HepG2 (cell line): ENCODE data around the gene UNKL. TPM values are rescaled to one million over a fixed set of nuclear protein-coding genes. Genes with fewer than 3 reads are reported as not detected.

ENCODE experiments used
- ARID4A ChIP-seq: sonication (generic); formaldehyde crosslinking; IDR thresholded peaks from 2 replicates; pipeline ENCODE4 v1.5.0; 2020; ENCODE audit warnings: mild to moderate bottlenecking, missing genetic modification reagents, borderline replicate concordance
- FOXC1 ChIP-seq: sonication (generic); formaldehyde crosslinking; IDR thresholded peaks from 2 replicates; pipeline ENCODE4 v1.8.0; 2022; ENCODE audit warnings: mild to moderate bottlenecking, missing genetic modification reagents, borderline replicate concordance
- GZF1 ChIP-seq: sonication (generic); formaldehyde crosslinking; IDR thresholded peaks from 2 replicates; pipeline ENCODE4 v1.5.1; 2020; ENCODE audit warnings: mild to moderate bottlenecking, missing genetic modification reagents
- HNRNPL ChIP-seq: fragments of 200-400 bp; formaldehyde crosslinking; IDR thresholded peaks from 2 replicates; pipeline ENCODE4 v1.6.1; 2017; ENCODE audit warnings: mild to moderate bottlenecking, low read depth, low read length
- MEF2D ChIP-seq: sonication (generic); formaldehyde crosslinking; IDR thresholded peaks from 2 replicates; pipeline ENCODE4 v1.5.1; 2020; ENCODE audit warnings: mild to moderate bottlenecking, missing genetic modification reagents
- MIER3 ChIP-seq: IDR thresholded peaks from 2 replicates; pipeline ENCODE4 v1.6.1; 2016; ENCODE audit warnings: missing compliant biosample characterization, borderline replicate concordance
- POLR2G ChIP-seq: fragments of 200-400 bp; formaldehyde crosslinking; IDR thresholded peaks from 2 replicates; pipeline ENCODE4 v1.6.1; 2018; ENCODE audit warnings: mild to moderate bottlenecking, low read depth, low read length, moderate library complexity
- RARA ChIP-seq: IDR thresholded peaks from 2 replicates; pipeline ENCODE4 v1.6.1; 2016; ENCODE audit warnings: missing genetic modification reagents, missing compliant biosample characterization
- RBFOX2 ChIP-seq: fragments of 200-400 bp; formaldehyde crosslinking; IDR thresholded peaks from 2 replicates; pipeline ENCODE4 v1.6.1; 2017; ENCODE audit warnings: low read depth, mild to moderate bottlenecking, low read length
- STAG1 ChIP-seq: sonication (generic); formaldehyde crosslinking; IDR thresholded peaks from 2 replicates; pipeline ENCODE4 v1.4.0; 2020; ENCODE audit warnings: missing genetic modification reagents
- TEAD2 ChIP-seq: sonication (generic); formaldehyde crosslinking; IDR thresholded peaks from 2 replicates; pipeline ENCODE4 v1.9.0; 2021; ENCODE audit warnings: missing genetic modification reagents
- ZFP1 ChIP-seq: IDR thresholded peaks from 2 replicates; pipeline ENCODE4 v1.6.1; 2016
- ZNF180 ChIP-seq: sonication (generic); formaldehyde crosslinking; IDR thresholded peaks from 2 replicates; pipeline ENCODE4 v1.4.0; 2020; ENCODE audit warnings: low read depth, missing genetic modification reagents, borderline replicate concordance
- ZNF263 ChIP-seq: sonication (generic); formaldehyde crosslinking; IDR thresholded peaks from 2 replicates; pipeline ENCODE4 v1.4.0; 2020; ENCODE audit warnings: missing genetic modification reagents
- ZNF383 ChIP-seq: sonication (generic); formaldehyde crosslinking; IDR thresholded peaks from 2 replicates; pipeline ENCODE4 v1.4.0; 2020; ENCODE audit warnings: missing genetic modification reagents, mild to moderate bottlenecking, borderline replicate concordance
- ZNF501 ChIP-seq: sonication (generic); formaldehyde crosslinking; IDR thresholded peaks from 2 replicates; pipeline ENCODE4 v1.5.1; 2020; ENCODE audit warnings: mild to moderate bottlenecking, moderate library complexity, missing genetic modification reagents
- ZNF567 ChIP-seq: sonication (generic); formaldehyde crosslinking; IDR thresholded peaks from 2 replicates; pipeline ENCODE4 v1.8.1; 2023; ENCODE audit warnings: mild to moderate bottlenecking, missing genetic modification reagents, borderline replicate concordance
- ZNF792 ChIP-seq: IDR thresholded peaks from 2 replicates; pipeline ENCODE4 v1.6.1; 2016
- polyA plus RNA-seq, 8 experiments: library from polyadenylated mRNA; depleted of rRNA in 3 of 8; stranded (reverse) in 7 of 8; unstranded in 1 of 8; fragments of >200 nt; fragmentation: Illumina TruSeq in 4 of 8; extraction: Trizol in 4 of 8; gene quantifications; 2 replicates each; pipeline versions ENCODE4 v1.2.1 to v1.2.3, GENCODE V29; 2011 to 2016; ENCODE audit warnings: low read depth in 4 of 8, missing spikeins in 1 of 8, mixed read lengths in 1 of 8; ENCODE audit not compliant: insufficient read depth in 1 of 8
- total RNA-seq, 5 experiments: library from RNA; depleted of rRNA; stranded (reverse); fragments of >200 nt; fragmentation: Illumina TruSeq; extraction: Trizol; gene quantifications; 2 replicates each; pipeline ENCODE4 v1.2.3, GENCODE V29; 2016; ENCODE audit warnings: low read depth in 1 of 5
- TF ChIP-seq, protein P1 (sequence below): sonication (generic); formaldehyde crosslinking; IDR thresholded peaks from 2 replicates; pipeline ENCODE4 v1.5.1; 2020; ENCODE audit warnings: mild to moderate bottlenecking, moderate library complexity, missing genetic modification reagents
- TF ChIP-seq, protein P2 (sequence below): sonication (generic); formaldehyde crosslinking; IDR thresholded peaks from 2 replicates; pipeline ENCODE4 v1.4.0; 2020; ENCODE audit warnings: missing genetic modification reagents, borderline replicate concordance

Gene UNKL
- total and polyA plus RNA-seq, 2 of the 13 experiments (the other 11 are each of a cell fraction or from before 2014, with no cell fraction given): 10.4 to 17.6 TPM

DNA sequence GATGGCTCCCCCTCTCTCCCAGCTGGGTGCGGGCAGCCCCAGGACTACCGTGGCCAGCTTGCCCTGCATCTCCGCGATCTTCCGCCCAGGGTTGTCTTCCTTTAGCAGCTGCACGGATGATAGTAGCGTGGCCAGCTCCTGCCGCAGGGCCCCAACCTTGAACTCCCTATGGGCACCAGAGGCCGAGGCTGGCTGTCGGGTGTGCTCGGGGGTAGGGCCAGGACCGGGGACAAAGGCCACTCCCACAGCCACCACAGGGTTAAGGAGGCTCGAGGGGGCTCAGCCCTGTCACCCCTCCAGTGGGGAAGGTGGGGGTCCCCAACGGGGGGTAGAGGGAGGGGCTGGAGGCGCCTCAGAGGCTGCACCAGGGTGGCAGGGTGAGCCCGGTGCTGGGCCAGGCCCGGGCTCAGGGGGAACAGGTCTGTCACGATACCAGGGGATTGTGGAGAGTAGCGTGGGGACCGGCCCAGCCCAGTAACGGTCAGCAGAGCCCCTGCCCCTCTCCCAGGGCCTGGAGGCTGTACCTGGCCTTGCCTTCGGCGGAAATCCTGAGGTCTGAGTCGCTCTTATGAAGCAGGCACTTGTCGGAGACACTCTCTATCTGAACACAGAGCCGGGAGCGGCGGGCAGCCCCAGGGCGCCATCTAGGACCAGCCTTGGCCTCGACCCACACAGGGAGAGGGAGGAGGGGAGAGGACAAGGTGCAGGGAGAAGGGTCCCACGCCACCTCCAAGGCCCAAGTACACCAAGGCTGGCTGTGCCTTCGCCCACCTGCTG lies 21.6 kb upstream of the UNKL start (continued):
- TF ChIP-seq, protein P1, sequence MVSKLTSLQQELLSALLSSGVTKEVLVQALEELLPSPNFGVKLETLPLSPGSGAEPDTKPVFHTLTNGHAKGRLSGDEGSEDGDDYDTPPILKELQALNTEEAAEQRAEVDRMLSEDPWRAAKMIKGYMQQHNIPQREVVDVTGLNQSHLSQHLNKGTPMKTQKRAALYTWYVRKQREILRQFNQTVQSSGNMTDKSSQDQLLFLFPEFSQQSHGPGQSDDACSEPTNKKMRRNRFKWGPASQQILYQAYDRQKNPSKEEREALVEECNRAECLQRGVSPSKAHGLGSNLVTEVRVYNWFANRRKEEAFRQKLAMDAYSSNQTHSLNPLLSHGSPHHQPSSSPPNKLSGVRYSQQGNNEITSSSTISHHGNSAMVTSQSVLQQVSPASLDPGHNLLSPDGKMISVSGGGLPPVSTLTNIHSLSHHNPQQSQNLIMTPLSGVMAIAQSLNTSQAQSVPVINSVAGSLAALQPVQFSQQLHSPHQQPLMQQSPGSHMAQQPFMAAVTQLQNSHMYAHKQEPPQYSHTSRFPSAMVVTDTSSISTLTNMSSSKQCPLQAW (CRISPR knock-in tag): peak; percentile 75
- TF ChIP-seq ZNF263 (CRISPR knock-in tag) (peak; percentile 73), RBFOX2 (no peak; the same call in 1 of the 2 replicates), ZNF383 (no peak), RARA (CRISPR knock-in tag) (peak; percentile 71), TEAD2 (CRISPR knock-in tag) (no peak), HNRNPL (peak; percentile 61; the same call in 1 of the 2 replicates), GZF1 (0 out of 2 replicates have a peak, but pooled peaks have one; percentile 50), ZNF180 (CRISPR knock-in tag) (no peak), ZNF792 (CRISPR knock-in tag) (0 out of 2 replicates have a peak, but pooled peaks have one; percentile 49), ZNF501 (peak; percentile 67), ARID4A (CRISPR knock-in tag) (peak; percentile 53; the same call in 1 of the 2 replicates), FOXC1 (peak; percentile 27; the same call in 1 of the 2 replicates), STAG1 (peak; percentile 64), ZNF567 (CRISPR knock-in tag) (no peak), POLR2G (peak; percentile 64), MIER3 (CRISPR knock-in tag) (no peak), ZFP1 (CRISPR knock-in tag) (no peak), MEF2D (CRISPR knock-in tag) (0 out of 2 replicates have a peak, but pooled peaks have one; percentile 31)
- TF ChIP-seq, protein P2, sequence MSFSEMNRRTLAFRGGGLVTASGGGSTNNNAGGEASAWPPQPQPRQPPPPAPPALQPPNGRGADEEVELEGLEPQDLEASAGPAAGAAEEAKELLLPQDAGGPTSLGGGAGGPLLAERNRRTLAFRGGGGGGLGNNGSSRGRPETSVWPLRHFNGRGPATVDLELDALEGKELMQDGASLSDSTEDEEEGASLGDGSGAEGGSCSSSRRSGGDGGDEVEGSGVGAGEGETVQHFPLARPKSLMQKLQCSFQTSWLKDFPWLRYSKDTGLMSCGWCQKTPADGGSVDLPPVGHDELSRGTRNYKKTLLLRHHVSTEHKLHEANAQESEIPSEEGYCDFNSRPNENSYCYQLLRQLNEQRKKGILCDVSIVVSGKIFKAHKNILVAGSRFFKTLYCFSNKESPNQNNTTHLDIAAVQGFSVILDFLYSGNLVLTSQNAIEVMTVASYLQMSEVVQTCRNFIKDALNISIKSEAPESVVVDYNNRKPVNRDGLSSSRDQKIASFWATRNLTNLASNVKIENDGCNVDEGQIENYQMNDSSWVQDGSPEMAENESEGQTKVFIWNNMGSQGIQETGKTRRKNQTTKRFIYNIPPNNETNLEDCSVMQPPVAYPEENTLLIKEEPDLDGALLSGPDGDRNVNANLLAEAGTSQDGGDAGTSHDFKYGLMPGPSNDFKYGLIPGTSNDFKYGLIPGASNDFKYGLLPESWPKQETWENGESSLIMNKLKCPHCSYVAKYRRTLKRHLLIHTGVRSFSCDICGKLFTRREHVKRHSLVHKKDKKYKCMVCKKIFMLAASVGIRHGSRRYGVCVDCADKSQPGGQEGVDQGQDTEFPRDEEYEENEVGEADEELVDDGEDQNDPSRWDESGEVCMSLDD (CRISPR knock-in tag): peak; percentile 4; the same call in 1 of the 2 replicates
